Measurements from ENCODE around the gene CAP2. TPM values are rescaled to one million over a fixed set of nuclear protein-coding genes. Genes with fewer than 3 reads are reported as not detected.

The CAP2 gene
- total RNA-seq, 2 experiments from 2014 or later: not detected

DNA sequence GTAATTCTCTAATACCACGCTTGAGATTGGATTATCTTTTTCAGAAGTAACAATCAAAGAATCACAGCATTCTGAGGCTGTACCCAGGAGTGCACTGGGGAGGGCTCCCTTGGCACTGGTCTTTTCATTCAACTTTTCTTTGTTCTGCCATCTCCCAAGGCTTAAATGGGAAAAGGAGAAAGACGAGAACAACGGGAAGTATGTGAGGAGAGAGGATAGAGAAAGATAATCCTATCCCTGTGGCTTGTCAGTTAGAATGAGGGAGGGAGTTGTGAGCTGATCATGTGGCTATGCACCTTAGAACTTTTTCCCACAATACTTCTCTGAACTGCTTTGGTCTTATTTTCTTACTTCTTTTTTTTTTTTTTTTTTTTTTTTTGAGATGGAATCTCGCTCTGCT, 83.1 kb downstream of the CAP2 start:
- Mint-ChIP-seq H3K27ac (no peak overlapping the region), H3K4me1 (no peaks in the 10 kb centered on the region), H3K9me3 (no peaks in the 10 kb centered on the region), H3K27me3 (peaks cover 7% of the 10 kb centered on the region), H3K4me3 (no peak overlapping the region), H3K36me3 (ENCODE audit: low read depth) (no peaks in the 10 kb centered on the region)
- ChIA-PET POLR2A (no interaction called here), CTCF (no interaction called here)
- no peak for DNase-seq

DNA sequence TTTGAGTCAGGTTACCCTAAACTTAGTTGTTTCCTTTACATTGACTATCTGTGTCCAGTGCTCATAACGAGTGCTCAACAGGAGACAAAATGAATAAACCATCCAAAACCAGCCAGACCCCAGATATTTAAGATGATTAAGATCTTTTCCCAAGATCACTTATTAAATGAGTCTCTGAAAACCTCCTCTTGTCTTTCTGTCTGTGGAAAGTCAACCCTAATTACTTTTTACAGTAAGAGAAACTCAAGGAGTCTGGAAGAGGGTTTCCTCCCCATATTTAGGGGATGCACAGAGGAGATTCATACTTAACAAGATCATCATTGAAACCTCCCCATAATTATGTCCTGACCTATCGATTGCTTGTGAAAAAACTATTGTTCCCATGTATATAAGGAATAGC, 84.0 kb downstream of the CAP2 start:
- H3K27me3 Mint-ChIP-seq: peaks cover 7% of the 10 kb centered on the region
- no peak overlapping the region for H3K27ac Mint-ChIP-seq
- H3K4me3 Mint-ChIP-seq: no peak overlapping the region
- no peaks in the 10 kb centered on the region for H3K36me3 Mint-ChIP-seq (ENCODE audit: low read depth)
- H3K9me3 Mint-ChIP-seq: no peaks in the 10 kb centered on the region
- no peak for DNase-seq
- no peaks in the 10 kb centered on the region for H3K4me1 Mint-ChIP-seq
- POLR2A ChIA-PET: no interaction called here
- CTCF ChIA-PET: no interaction called here

DNA sequence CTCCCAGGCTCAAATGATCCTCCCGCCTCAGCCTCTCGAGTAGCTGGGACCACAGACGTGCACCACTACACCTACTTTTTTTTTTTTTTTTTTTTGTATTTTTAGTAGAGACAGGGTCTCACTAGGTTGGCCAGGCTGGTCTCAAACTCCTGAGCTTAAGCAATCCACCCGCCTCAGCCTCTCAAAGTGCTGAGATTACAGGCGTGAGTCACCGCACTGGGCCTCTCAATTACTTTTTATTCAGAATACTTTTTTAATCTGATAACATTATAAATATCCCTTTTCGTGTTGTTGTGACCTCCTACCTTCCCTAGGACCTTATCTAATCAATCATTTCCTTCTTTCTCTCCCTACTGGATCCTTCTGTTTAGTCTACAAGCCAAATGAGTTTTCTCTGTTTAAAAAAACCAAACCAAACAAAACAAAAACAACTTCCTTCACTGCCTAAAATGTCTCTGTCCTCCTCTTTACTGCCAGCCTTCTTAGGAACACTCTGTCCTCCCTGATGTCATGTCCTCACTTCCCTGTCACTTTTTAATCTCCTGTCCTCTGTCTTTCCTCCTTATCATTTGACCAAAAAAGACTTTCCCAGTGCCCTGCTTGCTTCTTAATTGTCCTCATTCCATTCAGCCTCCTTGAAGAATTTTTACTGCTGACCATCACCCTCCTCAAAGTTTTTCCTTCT, 85.0 kb downstream of the CAP2 start:
- Mint-ChIP-seq H3K27me3 (peaks cover 8% of the 10 kb centered on the region), H3K27ac (no peak overlapping the region), H3K4me1 (no peaks in the 10 kb centered on the region), H3K36me3 (ENCODE audit: low read depth) (no peaks in the 10 kb centered on the region), H3K9me3 (no peaks in the 10 kb centered on the region), H3K4me3 (no peak overlapping the region)
- DNase-seq: no peak
- ChIA-PET CTCF (no interaction called here), POLR2A (no interaction called here)

DNA sequence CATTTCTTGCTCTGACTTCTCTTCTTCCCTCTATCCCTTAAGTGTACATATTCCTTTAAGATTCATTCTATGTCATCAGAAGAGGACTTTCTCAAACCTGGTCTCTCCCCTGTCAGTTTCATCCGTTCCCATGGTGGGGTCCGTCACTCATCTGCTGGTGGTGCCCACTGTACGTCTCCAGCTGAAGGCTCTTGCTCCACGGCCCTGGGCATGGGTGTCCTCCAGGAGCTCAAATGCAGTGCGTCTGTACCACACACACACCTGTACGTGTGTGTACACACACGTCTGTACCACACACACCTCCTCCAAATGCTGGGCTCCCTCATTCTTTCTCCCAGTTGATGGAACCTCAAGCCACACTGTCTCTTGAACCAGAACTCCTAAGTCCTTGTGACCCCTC, 85.6 kb downstream of the CAP2 start:
- CTCF ChIA-PET: no interaction called here
- H3K4me3 Mint-ChIP-seq: no peak overlapping the region

DNA sequence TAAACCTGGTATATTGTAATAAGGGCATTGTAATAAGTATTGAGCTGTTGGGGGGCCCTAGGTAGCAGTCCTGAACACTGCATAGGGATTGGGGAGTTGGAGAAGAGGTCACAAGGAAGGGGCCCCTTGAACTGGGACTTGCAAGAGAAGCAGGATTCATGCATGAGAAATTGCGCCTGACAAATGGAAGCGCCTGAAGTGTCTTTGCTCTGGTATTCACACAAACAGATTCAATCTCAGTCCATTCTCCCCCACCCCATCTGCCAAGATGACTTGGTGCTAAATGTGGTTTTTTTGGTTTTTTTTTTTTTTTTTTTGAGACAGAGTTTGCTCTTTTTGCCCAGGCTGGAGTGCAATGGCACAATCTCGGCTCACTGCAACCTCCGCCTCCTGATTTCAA, 87.1 kb downstream of the CAP2 start:
- no peak for DNase-seq
- CTCF ChIA-PET: no interaction called here
- H3K27me3 Mint-ChIP-seq: peaks cover 5% of the 10 kb centered on the region
- H3K4me1 Mint-ChIP-seq: no peaks in the 10 kb centered on the region
- no peak overlapping the region for H3K4me3 Mint-ChIP-seq
- no peaks in the 10 kb centered on the region for H3K36me3 Mint-ChIP-seq (ENCODE audit: low read depth)
- H3K9me3 Mint-ChIP-seq: no peaks in the 10 kb centered on the region
- POLR2A ChIA-PET: no interaction called here
- no peak overlapping the region for H3K27ac Mint-ChIP-seq

More for the DNA sequence above, 85.6 kb downstream of the CAP2 start:
- no peaks in the 10 kb centered on the region for H3K36me3 Mint-ChIP-seq (ENCODE audit: low read depth)
- no peaks in the 10 kb centered on the region for H3K4me1 Mint-ChIP-seq
- peaks cover 8% of the 10 kb centered on the region for H3K27me3 Mint-ChIP-seq
- POLR2A ChIA-PET: no interaction called here
- H3K27ac Mint-ChIP-seq: no peak overlapping the region
- H3K9me3 Mint-ChIP-seq: no peaks in the 10 kb centered on the region
- DNase-seq: no peak

- ChIA-PET POLR2A (no interaction called here), CTCF (no interaction called here)
- Mint-ChIP-seq H3K27ac (no peak overlapping the region), H3K36me3 (ENCODE audit: low read depth) (no peaks in the 10 kb centered on the region), H3K9me3 (no peaks in the 10 kb centered on the region), H3K27me3 (peaks cover 2% of the 10 kb centered on the region), H3K4me1 (no peaks in the 10 kb centered on the region), H3K4me3 (no peak overlapping the region)
- DNase-seq: no peak
Observed at GRCh38 chr6:17482711-17483110, 89.3 kb downstream of the CAP2 start.

DNA sequence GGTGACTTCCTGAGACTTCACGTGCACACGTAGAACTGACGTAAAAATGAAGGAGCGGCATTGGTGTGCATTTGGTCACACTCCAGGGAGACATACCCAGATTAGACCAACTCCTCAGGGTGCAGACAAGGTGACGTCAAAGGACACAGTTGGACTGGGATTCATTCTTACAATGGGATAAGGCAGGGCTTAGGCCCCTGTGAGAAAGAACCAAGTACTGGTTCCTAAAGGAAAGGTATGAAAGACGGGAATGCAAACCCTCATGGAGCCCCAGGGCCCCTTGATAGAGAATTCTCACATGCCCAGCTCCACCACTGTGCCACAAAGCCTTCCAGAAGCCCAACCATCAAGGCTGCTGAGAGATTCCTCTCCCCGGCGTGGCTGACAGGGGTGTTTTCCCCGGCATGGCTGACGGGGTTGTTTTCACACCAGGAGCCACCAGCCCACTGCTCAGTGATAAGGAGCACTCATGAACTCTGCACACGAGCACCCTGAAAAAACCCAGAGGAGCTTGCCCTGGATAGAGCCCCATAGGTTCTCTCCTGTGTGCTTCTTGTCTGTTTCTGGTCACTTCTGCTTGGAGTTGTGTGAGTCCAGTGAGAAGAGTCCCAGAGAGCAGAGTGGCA, 90.1 kb downstream of the CAP2 start:
- no peak overlapping the region for H3K27ac Mint-ChIP-seq
- ChIA-PET CTCF (no interaction called here), POLR2A (no interaction called here)
- DNase-seq: no peak
- no peaks in the 10 kb centered on the region for H3K9me3 Mint-ChIP-seq
- H3K4me1 Mint-ChIP-seq: no peaks in the 10 kb centered on the region
- no peak overlapping the region for H3K4me3 Mint-ChIP-seq
- H3K36me3 Mint-ChIP-seq (ENCODE audit: low read depth): no peaks in the 10 kb centered on the region
- H3K27me3 Mint-ChIP-seq: peaks cover 4% of the 10 kb centered on the region

- Mint-ChIP-seq H3K9me3 (no peaks in the 10 kb centered on the region), H3K27me3 (peaks cover 4% of the 10 kb centered on the region), H3K4me3 (no peak overlapping the region), H3K36me3 (ENCODE audit: low read depth) (no peaks in the 10 kb centered on the region), H3K27ac (no peak overlapping the region), H3K4me1 (no peaks in the 10 kb centered on the region)
- ChIA-PET CTCF (no interaction called here), POLR2A (no interaction called here)
- no peak for DNase-seq
Observed at GRCh38 chr6:17484201-17484849, 90.9 kb downstream of the CAP2 start.

DNA sequence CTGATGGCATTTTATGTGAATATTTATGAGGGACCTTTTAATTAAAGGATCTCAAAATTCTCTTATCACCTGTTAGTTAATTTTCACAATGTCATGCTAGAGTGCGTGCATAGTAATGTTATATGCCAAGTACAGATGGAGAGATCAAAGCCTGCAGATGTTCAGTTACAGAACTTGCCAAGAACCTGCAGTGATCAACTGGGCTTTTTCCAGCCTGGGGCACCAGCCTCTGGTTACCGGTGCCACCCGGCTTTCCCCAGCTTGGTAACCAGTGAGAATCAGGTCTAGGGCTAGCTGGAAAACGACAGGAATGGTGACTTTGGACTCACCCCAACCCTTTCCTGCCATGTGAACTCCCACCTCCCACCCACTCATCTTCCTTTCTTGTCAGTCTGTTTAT, 91.8 kb downstream of the CAP2 start:
- H3K36me3 Mint-ChIP-seq (ENCODE audit: low read depth): no peaks in the 10 kb centered on the region
- no peak overlapping the region for H3K4me3 Mint-ChIP-seq
- H3K27ac Mint-ChIP-seq: no peak overlapping the region
- no peaks in the 10 kb centered on the region for H3K4me1 Mint-ChIP-seq
- no peak for DNase-seq
- ChIA-PET CTCF (no interaction called here), POLR2A (no interaction called here)
- peaks cover 6% of the 10 kb centered on the region for H3K27me3 Mint-ChIP-seq
- no peaks in the 10 kb centered on the region for H3K9me3 Mint-ChIP-seq

DNA sequence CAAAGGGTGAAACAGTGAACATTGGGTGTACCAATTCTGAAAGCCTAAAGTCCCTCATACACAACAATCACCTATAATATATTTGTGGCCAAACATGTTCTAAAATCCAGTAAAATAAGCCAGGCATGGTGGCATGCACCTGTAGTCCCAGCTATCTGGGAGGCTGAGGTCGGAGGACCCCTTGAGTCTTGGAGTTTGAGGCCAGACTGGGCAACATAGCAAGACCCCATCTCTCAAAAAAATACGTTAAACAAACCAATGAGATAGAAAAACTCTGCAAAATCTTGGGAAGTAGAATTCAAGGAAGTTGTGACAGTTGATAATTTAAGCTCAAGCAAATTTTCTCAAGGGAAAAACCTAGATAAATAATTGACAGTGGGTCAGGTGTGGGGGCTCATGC, 92.6 kb downstream of the CAP2 start:
- Mint-ChIP-seq H3K4me3 (no peak overlapping the region), H3K4me1 (no peaks in the 10 kb centered on the region), H3K36me3 (ENCODE audit: low read depth) (no peaks in the 10 kb centered on the region), H3K9me3 (no peaks in the 10 kb centered on the region), H3K27me3 (peaks cover 9% of the 10 kb centered on the region), H3K27ac (no peak overlapping the region)
- ChIA-PET CTCF (no interaction called here), POLR2A (no interaction called here)
- no peak for DNase-seq

DNA sequence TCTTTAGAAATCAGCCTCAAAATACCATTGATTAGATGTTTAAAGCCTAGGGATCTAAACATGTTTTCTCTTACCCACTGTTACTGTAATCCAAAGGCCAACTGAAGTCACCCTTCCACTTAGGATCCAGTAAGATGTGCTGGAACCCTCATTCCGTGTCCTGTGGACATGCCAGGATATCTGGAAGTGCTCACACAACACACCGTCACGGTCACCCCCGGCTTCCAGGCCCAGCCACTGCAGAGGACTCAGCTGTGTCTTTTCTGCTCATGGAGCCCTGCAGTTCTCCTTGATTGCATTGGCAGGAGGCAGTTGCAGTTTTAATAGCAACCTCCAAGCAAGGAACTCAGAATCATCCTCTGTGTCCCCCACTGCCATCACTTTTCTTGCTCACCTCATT, 93.3 kb downstream of the CAP2 start:
- H3K4me3 Mint-ChIP-seq: no peak overlapping the region
- no peak for DNase-seq
- H3K4me1 Mint-ChIP-seq: no peaks in the 10 kb centered on the region
- no peaks in the 10 kb centered on the region for H3K36me3 Mint-ChIP-seq (ENCODE audit: low read depth)
- ChIA-PET CTCF (no interaction called here), POLR2A (no interaction called here)
- peaks cover 9% of the 10 kb centered on the region for H3K27me3 Mint-ChIP-seq
- H3K27ac Mint-ChIP-seq: no peak overlapping the region
- no peaks in the 10 kb centered on the region for H3K9me3 Mint-ChIP-seq

DNA sequence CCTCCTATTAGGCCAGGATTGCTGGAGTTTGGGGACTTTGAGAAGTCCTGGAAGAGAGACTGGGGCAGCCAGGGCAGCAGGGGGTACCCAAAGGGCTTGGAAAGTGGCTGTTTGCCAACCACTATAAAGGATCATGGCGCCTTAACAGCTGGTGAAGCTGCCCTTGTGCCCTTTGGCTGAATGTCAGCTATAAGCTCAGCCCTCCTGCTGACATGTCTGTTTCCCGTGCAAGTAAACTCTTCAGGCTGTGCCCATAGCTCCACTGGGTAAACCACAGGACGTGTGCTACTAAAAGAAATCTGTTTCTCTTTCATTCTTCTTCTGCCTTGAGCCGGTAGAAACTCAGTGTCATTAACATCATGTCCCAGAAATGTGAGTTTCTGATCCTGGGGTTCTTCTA, 97.3 kb downstream of the CAP2 start:
- Mint-ChIP-seq H3K4me3 (no peak overlapping the region), H3K27ac (no peak overlapping the region), H3K9me3 (no peaks in the 10 kb centered on the region), H3K27me3 (peaks cover 19% of the 10 kb centered on the region), H3K4me1 (no peaks in the 10 kb centered on the region), H3K36me3 (ENCODE audit: low read depth) (no peaks in the 10 kb centered on the region)
- ChIA-PET POLR2A (no interaction called here), CTCF (no interaction called here)
- DNase-seq: no peak

- Mint-ChIP-seq H3K9me3 (no peaks in the 10 kb centered on the region), H3K4me3 (no peak overlapping the region), H3K27ac (no peak overlapping the region), H3K36me3 (ENCODE audit: low read depth) (no peaks in the 10 kb centered on the region), H3K27me3 (peaks cover 19% of the 10 kb centered on the region), H3K4me1 (no peaks in the 10 kb centered on the region)
- ChIA-PET CTCF (no interaction called here), POLR2A (no interaction called here)
- DNase-seq: no peak
Observed at GRCh38 chr6:17491416-17492142, 98.2 kb downstream of the CAP2 start.

DNA sequence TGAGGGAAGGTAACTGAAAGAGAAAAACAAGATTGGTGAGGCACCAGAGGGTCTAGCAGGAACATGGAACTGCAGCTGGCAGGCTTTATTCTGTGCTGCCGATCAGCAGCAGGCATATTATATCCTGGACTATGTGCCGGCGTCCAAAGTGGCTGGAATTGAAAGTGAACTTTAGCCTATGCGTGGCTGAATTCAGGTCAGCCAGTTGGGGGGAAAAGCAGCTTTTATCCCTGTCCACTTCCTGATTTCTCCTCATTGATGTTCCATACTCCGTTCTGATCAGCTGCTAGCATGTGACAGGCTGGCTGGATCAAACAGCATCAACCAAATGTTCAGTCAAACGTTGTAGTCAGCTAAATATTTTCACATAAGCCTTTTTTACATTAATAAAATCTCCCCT, 99.0 kb downstream of the CAP2 start:
- no peak overlapping the region for H3K27ac Mint-ChIP-seq
- POLR2A ChIA-PET: no interaction called here
- no peaks in the 10 kb centered on the region for H3K9me3 Mint-ChIP-seq
- no peaks in the 10 kb centered on the region for H3K4me1 Mint-ChIP-seq
- CTCF ChIA-PET: no interaction called here
- DNase-seq: no peak
- H3K4me3 Mint-ChIP-seq: no peak overlapping the region
- H3K36me3 Mint-ChIP-seq (ENCODE audit: low read depth): no peaks in the 10 kb centered on the region
- peaks cover 19% of the 10 kb centered on the region for H3K27me3 Mint-ChIP-seq

Data from activated CD4-positive, alpha-beta memory T cell treated with anti-CD3 and anti-CD28 coated beads, Interleukin-2, amount 10 ng/mL, durations not matched to agents 7 days and 5 days (primary cell).